Activated T-cell treated with anti-CD3 and anti-CD28 coated beads, Interleukin-2, amount 50 U/mL, for 4 hours (primary cell): ENCODE measurements around the gene SKIC2. TPM values are rescaled to one million over a fixed set of nuclear protein-coding genes. Genes with fewer than 3 reads are reported as not detected.
"Not testable (repeated sequence)": the region's sequence is repeated elsewhere in the genome, so short reads cannot be mapped to it uniquely, and the experiment has no call there.

Experiments used
- ATAC-seq, 2 donors: fragments of 200-7000 bp; cut with Tn5 transposase; one replicate each; pipeline ENCODE4 v1.10.0; 2021
- DNase-seq: peaks from one replicate; pipeline ENCODE4 v3.0.0-alpha.2; 2020
- H3K27me3 Mint-ChIP-seq: one replicate; pipeline ENCODE4 v1.8.0; 2021; ENCODE audit warnings: low read depth, mixed read lengths
- H3K36me3 Mint-ChIP-seq: one replicate; pipeline ENCODE4 v1.8.0; 2022; ENCODE audit warnings: mixed read lengths; ENCODE audit not compliant: insufficient read depth
- H3K4me1 Mint-ChIP-seq: one replicate; pipeline ENCODE4 v1.8.0; 2021; ENCODE audit warnings: low read depth, mixed read lengths
- H3K4me3 Mint-ChIP-seq: one replicate; pipeline ENCODE4 v1.8.0; 2021; ENCODE audit warnings: mild to moderate bottlenecking, moderate library complexity, mixed read lengths
- H3K9me3 Mint-ChIP-seq: one replicate; pipeline ENCODE4 v1.8.0; 2021; ENCODE audit warnings: mixed read lengths
- total RNA-seq, 3 donors: library from RNA; stranded (reverse); gene quantifications; one replicate each; pipeline ENCODE4 v1.2.1, GENCODE V29; 2021

The SKIC2 gene
- total RNA-seq: 100 to 1,000 TPM; 123 to 157 (median 132) TPM

DNA sequence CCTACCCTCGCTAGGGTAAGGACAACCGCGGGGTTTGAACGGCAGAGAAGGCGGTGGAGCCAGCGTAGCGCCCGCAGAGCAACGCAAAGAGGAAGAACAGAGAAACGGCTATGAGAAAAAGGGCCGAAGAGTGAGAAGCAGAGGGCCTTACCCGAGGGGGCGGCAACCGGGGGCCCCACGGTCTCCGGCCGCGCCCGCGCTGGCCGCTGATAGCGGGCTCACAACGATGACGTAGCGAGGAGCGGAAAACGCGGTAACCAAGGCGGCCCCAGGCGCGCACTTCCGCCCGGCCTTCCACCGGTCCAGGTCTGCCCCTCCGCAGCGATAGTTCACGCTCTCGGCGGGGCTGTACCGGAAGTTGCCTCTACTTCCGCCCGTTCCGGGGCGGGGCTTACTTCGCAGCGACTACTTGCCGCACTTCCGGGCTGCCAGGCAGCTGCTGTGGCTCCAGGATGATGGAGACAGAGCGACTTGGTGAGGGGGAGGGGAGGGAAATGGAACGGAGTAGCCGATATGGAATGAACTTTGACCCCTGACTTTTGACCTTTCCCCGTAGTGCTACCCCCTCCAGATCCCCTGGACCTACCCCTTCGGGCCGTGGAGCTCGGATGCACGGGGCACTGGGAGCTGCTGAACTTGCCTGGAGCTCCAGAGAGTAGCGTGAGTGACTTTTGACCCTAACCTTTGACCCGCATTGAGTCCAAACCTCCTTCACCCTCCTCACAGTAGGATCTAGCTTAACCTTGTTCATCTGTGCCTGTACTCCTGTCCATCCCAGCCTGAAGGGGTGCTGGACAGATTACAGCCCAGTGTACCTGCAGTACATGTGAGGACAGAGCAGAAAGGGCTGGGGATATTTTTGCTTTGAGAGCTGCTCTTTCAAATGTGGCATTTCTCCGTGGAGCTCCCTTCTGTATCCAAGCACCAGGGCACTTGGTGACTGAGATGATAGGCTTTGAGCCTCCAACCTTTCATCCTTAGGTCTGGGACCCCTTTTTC lies at the start of gene SKIC2, which contains the start of gene NELFE:
TSS of gene SKIC2 (plus strand) at position 435 of the 999 bp plus-strand sequence. CDS start at position 453, 18 bp downstream.
TSS of gene NELFE (minus strand) at position 231 of the 999 bp plus-strand sequence. CDS start 525 bp downstream, outside the sequence.
- peak within 1 kb of the TSS; percentile 97 for H3K4me3 Mint-ChIP-seq
- no peaks in the 10 kb centered on the region for H3K9me3 Mint-ChIP-seq
- H3K36me3 Mint-ChIP-seq: peaks cover 53% of the 10 kb centered on the region
- peaks cover 41% of the 10 kb centered on the region for H3K4me1 Mint-ChIP-seq
- ATAC-seq (peak; percentile 100), DNase-seq (peak; percentile 98)
- no peaks in the 10 kb centered on the region for H3K27me3 Mint-ChIP-seq

DNA sequence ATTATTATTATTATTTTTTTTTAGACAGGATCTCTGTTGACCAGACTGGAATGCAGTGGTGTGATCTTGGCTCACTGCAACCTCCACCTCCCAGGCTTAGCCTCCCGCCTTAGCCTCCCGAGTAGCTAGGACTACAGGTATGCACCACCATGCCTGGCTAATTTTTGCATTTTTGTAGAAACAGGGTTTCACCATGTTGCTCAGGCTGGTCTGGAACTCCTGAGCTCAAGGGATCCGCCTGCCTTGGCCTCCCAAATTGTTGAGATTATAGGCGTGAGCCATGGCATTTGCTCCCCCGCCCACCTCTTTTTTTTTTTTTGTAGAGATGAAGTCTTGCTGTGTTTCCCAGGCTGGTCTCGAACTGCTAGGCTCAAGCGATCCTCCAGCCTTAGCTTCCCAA lies 49.7 kb upstream of the SKIC2 start:
- H3K27me3 Mint-ChIP-seq: peaks cover 11% of the 10 kb centered on the region
- not testable (repeated sequence) for H3K36me3 Mint-ChIP-seq, H3K4me3 Mint-ChIP-seq, H3K4me1 Mint-ChIP-seq, ATAC-seq, H3K9me3 Mint-ChIP-seq, DNase-seq

DNA sequence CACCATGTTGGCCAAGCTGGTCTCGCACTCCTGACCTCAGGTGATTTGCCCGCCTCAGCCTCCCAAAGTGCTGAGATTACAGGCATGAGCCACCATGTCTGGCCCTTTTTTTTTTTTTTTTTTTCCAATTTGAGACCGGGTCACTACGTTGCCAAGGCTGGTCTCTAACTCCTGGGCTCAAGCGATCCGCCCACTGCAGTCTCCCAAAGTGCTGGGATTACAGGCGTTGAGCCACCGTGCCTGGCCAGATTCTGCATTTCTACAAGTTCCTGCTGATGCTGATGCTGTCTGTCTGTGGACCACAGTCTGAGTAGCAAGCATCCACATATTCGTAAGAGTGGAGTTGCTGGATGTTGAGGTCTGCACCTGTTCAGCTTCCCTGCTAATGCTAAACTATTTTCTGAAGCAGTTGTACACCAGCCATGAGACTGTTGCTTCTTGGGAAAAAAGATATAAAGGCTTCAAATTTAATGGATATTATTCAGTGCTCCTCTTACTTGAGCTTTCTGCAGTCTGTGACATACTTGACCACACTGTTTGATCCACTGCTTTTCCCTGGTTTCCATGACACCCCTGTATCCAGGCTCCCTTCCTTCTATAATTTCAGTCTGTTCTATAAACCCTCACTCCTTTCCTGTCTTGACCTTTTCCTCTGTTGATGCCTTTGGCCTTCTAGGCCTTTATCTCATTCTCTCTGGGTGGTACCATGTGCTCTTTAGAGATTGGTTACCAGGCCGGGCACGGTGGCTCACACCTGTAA lies 47.0 kb upstream of the SKIC2 start:
- Mint-ChIP-seq H3K4me3 (no peak overlapping the region), H3K27me3 (peaks cover 13% of the 10 kb centered on the region), H3K9me3 (no peaks in the 10 kb centered on the region), H3K4me1 (peaks cover 7% of the 10 kb centered on the region), H3K36me3 (no peaks in the 10 kb centered on the region)
- ATAC-seq (no peak), DNase-seq (no peak)

DNA sequence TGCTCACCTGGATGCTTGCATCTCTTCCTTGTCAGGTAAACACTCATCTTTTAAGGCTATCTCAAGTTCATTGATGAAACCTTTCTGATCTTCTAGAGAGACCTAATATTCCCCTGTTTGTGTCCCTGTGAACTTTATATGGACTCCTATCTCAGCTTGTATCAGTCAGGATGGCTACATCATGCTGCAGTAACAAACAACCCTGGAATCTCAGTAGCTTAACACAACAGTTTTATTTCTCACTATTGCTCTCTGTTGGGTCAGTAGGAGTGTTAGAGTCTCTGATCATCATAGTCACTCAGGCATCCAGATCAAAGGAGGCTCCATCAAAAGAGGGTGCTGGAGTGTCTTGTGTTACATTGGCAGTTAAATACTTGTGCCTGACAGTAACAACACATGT lies 43.6 kb upstream of the SKIC2 start:
- no peak for ATAC-seq
- H3K36me3 Mint-ChIP-seq: no peaks in the 10 kb centered on the region

DNA sequence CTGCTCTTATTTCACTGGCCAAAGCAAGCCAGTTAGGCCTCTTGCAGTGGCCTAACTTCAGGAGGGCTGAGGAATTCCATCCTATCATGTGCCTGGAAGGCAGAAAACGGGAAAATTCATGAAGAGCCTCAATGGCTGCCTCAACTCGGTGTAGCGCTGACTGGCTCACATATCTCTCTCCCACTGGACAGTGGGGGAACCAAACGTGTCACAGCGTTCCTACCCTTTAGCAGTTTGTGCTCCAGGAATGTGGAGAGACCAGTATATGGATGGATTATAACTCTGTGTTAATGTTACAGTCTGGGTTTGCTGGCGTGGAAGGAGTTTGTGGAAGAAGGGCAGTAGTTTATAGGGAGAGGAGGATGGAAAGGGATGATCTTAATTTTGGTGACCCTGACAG lies 43.2 kb upstream of the SKIC2 start:
- Mint-ChIP-seq H3K4me1 (peaks cover 2% of the 10 kb centered on the region), H3K9me3 (no peaks in the 10 kb centered on the region), H3K36me3 (no peaks in the 10 kb centered on the region), H3K27me3 (peaks cover 7% of the 10 kb centered on the region), H3K4me3 (no peak overlapping the region)
- ATAC-seq: no peak
- no peak for DNase-seq

More for the DNA sequence above, 43.6 kb upstream of the SKIC2 start:
- no peak for DNase-seq
- H3K4me1 Mint-ChIP-seq: peaks cover 3% of the 10 kb centered on the region
- peaks cover 7% of the 10 kb centered on the region for H3K27me3 Mint-ChIP-seq
- no peaks in the 10 kb centered on the region for H3K9me3 Mint-ChIP-seq
- no peak overlapping the region for H3K4me3 Mint-ChIP-seq

DNA sequence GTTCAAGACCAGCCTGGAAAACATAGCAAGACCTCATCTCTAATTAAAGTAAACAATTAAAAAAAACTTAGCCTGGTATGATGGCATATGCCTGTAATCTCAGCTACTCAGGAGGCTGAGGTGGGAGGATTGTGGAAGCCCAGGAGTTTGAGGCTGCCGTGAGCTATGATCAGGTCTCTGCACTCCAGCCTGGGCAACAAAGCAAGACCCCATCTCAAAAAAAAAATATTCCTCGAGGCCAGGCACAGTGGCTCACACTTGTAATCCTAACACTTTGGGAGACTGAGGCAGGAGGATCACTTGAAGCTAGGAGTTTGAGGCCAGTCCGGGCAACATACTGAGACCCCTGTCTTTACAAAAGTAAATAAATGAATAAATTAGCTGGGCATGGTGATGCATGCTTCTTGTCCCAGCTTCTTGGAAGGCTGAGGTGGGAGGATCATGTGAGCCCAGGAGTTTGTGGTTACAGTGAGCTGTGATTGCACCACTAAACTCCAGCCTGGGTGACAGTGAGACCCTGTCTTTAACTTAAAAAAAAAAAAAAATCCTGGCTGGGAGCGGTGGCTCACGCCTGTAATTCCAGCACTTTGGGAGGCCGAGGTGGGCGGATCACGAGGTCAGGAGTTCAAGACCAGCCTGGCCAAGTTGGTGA lies 40.8 kb upstream of the SKIC2 start:
- Mint-ChIP-seq H3K4me3 (no peak overlapping the region), H3K36me3 (no peaks in the 10 kb centered on the region), H3K4me1 (no peaks in the 10 kb centered on the region), H3K9me3 (no peaks in the 10 kb centered on the region), H3K27me3 (peaks cover 6% of the 10 kb centered on the region)
- ATAC-seq (no peak), DNase-seq (no peak)

DNA sequence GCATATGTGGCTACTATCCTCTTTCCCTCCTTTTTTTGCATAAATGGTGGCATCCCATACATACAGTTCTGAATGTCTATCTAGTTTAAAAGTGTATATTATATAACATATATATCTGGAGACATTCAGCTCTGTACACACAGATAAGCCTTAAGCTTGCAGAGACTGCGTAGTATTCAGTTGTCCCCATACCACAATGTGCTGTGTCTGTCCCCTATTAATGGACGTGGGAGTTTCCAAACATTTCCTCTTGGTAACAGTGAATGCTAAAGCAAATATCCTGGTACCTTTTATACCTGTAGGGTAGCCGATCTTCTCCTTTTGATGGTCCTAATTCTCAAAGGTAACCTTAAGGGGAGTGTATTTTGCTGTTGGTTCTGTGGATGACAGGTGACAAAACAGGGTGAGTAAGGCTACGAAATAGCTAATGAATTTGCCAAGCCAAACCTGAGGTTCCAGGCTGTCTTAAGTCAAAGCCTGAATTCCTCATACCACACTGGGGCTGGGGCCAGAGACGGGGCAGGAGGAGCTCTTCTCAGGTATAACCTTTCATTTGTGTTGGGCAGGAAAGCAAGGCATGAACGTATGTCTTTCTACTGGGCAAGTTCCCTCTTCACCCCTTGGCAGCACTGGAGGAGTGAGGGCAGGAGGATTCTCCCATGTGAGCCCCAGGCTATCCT lies 39.2 kb upstream of the SKIC2 start:
- H3K4me3 Mint-ChIP-seq: no peak overlapping the region
- ATAC-seq (no peak), DNase-seq (no peak)
- H3K27me3 Mint-ChIP-seq: peaks cover 6% of the 10 kb centered on the region
- no peaks in the 10 kb centered on the region for H3K4me1 Mint-ChIP-seq
- no peaks in the 10 kb centered on the region for H3K36me3 Mint-ChIP-seq
- no peaks in the 10 kb centered on the region for H3K9me3 Mint-ChIP-seq

DNA sequence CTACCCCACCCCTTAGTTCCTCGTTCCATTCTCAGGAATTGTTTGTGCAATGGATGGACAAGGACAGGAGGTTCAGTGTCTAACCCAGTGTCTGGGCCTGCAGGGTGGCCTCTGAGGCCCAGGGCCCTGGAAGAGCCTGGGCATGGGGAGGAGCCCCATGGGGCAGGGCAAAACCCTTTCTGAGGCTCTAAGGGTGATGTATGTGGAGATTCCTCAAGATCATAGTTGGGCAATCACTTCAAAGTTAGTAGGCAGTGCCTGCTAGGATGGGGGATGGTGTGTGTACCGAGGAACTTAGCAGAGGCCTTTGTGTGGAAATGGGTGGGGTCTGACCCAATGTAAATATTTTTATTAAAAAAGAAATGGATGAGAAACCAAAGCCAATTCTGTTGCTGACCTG lies 38.2 kb upstream of the SKIC2 start:
- no peaks in the 10 kb centered on the region for H3K4me1 Mint-ChIP-seq
- peaks cover 3% of the 10 kb centered on the region for H3K27me3 Mint-ChIP-seq
- H3K9me3 Mint-ChIP-seq: no peaks in the 10 kb centered on the region
- no peak for DNase-seq
- H3K36me3 Mint-ChIP-seq: no peaks in the 10 kb centered on the region
- ATAC-seq: no peak
- H3K4me3 Mint-ChIP-seq: no peak overlapping the region

DNA sequence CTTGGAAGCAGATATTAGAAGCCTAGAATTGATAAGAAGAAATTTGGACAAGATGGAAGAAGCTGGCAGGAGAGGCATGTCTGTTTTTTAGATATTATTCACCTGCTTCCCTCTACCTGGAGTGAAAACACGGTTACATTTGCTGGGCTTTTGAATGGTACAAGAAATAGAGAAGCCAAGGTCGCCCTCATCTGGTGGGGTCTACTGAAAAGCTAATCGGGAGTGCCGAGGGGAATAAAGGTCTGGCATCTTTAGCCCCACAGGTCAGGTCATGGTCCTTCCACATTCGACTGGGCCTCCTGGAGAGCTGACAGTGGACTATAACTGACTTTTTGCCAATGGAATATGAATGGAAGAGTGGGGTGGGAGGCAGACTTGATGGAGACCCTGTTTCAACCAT lies 36.0 kb upstream of the SKIC2 start:
- Mint-ChIP-seq H3K9me3 (no peaks in the 10 kb centered on the region), H3K27me3 (no peaks in the 10 kb centered on the region), H3K4me1 (no peaks in the 10 kb centered on the region), H3K4me3 (no peak overlapping the region), H3K36me3 (no peaks in the 10 kb centered on the region)
- ATAC-seq (peak in 1 of 2 donors; percentile 30), DNase-seq (no peak)

DNA sequence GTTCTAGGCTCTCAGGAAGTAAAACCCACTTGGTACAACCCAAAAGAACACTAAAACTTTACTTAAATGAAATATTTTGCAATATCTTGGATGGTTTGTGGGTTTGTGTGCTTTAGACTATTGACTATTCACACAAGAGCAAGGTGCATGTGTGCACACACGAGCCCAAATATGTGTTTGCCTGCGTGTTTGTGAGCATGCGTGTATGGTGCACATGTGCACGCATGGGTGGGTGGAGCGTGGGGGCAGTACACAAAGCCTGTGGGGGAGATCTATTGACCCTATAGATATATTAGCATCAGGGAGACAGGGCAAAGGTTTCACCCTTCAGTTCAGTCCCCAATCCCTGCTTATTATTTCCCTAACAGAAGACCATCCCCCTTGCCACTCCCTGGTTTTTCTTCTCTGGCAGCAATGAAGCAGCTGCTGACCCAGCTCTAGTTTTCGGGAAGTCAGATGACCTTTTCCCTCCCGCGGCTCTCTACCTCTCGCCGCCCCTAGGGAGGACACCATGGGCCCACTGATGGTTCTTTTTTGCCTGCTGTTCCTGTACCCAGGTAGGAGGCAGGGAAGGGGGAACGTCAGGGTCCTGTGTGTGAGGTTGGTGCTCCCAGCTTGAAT lies 31.6 kb upstream of the SKIC2 start, which contains the start of gene C2:
TSS of gene C2 (plus strand) at position 476 of the 621 bp plus-strand sequence. CDS start at position 512, 36 bp downstream.
- H3K36me3 Mint-ChIP-seq: no peaks in the 10 kb centered on the region
- H3K4me3 Mint-ChIP-seq: no peak within 1 kb of the TSS
- H3K4me1 Mint-ChIP-seq: no peaks in the 10 kb centered on the region
- ATAC-seq: no peak
- H3K27me3 Mint-ChIP-seq: no peaks in the 10 kb centered on the region
- H3K9me3 Mint-ChIP-seq: no peaks in the 10 kb centered on the region
- no peak for DNase-seq

DNA sequence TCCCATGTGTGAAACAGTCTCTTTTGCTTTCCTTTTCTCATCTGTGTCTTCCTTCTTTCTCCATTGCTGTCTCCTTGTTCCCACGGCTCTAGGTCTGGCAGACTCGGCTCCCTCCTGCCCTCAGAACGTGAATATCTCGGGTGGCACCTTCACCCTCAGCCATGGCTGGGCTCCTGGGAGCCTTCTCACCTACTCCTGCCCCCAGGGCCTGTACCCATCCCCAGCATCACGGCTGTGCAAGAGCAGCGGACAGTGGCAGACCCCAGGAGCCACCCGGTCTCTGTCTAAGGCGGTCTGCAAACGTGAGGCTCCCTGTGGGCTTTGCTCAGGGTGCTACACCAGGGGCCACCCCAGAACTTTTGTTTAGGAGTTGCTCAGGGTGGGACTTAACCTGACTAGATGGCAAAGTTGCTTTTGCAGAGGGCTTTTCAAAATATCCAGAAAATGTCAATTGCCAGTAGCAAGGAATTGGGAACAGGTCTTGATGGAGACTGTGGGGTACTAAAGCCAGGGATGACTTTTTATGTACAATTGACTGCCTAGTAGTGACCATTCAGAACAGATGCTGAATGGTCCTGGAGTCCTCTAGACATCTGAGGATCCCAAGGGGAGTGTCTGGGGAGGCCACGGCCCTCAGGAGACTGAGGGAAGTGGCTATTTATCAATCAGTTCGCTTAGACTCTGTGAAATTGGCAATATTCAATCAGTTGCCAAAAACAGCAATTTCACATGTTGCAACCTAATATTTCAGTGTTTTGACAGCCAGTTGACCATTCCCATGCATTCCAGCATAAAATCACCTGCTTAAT lies 30.9 kb upstream of the SKIC2 start:
- ATAC-seq (no peak), DNase-seq (no peak)
- Mint-ChIP-seq H3K9me3 (no peaks in the 10 kb centered on the region), H3K27me3 (peaks cover 3% of the 10 kb centered on the region), H3K36me3 (no peaks in the 10 kb centered on the region), H3K4me3 (no peak overlapping the region), H3K4me1 (no peaks in the 10 kb centered on the region)

DNA sequence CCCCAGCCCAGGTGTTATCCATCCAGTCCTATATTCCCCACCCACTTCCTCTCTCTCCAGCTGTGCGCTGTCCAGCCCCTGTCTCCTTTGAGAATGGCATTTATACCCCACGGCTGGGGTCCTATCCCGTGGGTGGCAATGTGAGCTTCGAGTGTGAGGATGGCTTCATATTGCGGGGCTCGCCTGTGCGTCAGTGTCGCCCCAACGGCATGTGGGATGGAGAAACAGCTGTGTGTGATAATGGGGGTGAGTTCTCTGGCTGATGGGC lies 30.4 kb upstream of the SKIC2 start:
- no peaks in the 10 kb centered on the region for H3K9me3 Mint-ChIP-seq
- no peak for ATAC-seq
- peaks cover 3% of the 10 kb centered on the region for H3K27me3 Mint-ChIP-seq
- no peak overlapping the region for H3K4me3 Mint-ChIP-seq
- no peak for DNase-seq
- H3K4me1 Mint-ChIP-seq: no peaks in the 10 kb centered on the region
- H3K36me3 Mint-ChIP-seq: no peaks in the 10 kb centered on the region

DNA sequence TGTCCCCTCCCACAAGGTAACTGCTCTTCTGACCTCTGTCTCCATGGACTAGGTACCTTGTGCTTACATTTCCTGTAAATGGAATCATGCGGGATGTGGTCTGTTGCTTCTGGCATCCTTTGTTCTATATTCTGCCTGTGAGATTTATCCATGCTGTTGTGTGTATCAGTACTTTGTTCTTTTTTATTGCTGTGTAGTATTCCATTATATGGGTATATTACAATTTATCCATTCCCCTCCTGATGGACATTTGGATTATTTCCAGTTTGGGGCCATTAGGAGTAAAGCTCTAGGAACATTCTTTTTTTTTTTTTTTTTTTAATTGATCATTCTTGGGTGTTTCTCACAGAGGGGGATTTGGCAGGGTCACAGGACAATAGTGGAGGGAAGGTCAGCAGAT lies 28.0 kb upstream of the SKIC2 start:
- Mint-ChIP-seq H3K36me3 (no peaks in the 10 kb centered on the region), H3K9me3 (no peaks in the 10 kb centered on the region)

More for the DNA sequence above, 28.0 kb upstream of the SKIC2 start:
- DNase-seq (no peak), ATAC-seq (no peak)
- H3K4me3 Mint-ChIP-seq: no peak overlapping the region
- H3K27me3 Mint-ChIP-seq: peaks cover 3% of the 10 kb centered on the region
- no peaks in the 10 kb centered on the region for H3K4me1 Mint-ChIP-seq
